GM20000 (cell line): ENCODE results near the gene TMEM248.
A peak's percentile ranks its signal among the peaks of the same experiment; 100 is the strongest.
"Not testable (repeated sequence)": the region's sequence is repeated elsewhere in the genome, so short reads cannot be mapped to it uniquely, and the experiment has no call there.

Experiments
- DNase-seq: peaks from one replicate; pipeline ENCODE4 v3.0.0; 2012; ENCODE audit warnings: low spot score
- TF ChIP-seq, protein P1 (sequence below): IDR thresholded peaks from 2 replicates; pipeline ENCODE4 v1.5.1; 2012; ENCODE audit warnings: mild to moderate bottlenecking, control low read depth; ENCODE audit errors: extremely low read depth, missing control alignments

Gene TMEM248

GRCh38 chr7:66913118-66914037 is 7.6 kb upstream of the TMEM248 start:
- TF ChIP-seq, protein P1, sequence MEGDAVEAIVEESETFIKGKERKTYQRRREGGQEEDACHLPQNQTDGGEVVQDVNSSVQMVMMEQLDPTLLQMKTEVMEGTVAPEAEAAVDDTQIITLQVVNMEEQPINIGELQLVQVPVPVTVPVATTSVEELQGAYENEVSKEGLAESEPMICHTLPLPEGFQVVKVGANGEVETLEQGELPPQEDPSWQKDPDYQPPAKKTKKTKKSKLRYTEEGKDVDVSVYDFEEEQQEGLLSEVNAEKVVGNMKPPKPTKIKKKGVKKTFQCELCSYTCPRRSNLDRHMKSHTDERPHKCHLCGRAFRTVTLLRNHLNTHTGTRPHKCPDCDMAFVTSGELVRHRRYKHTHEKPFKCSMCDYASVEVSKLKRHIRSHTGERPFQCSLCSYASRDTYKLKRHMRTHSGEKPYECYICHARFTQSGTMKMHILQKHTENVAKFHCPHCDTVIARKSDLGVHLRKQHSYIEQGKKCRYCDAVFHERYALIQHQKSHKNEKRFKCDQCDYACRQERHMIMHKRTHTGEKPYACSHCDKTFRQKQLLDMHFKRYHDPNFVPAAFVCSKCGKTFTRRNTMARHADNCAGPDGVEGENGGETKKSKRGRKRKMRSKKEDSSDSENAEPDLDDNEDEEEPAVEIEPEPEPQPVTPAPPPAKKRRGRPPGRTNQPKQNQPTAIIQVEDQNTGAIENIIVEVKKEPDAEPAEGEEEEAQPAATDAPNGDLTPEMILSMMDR = no peak
- DNase-seq = no peak

- DNase-seq = not testable (repeated sequence)
Measured at GRCh38 chr7:66917904-66918303, 3.1 kb upstream of the TMEM248 start.

GRCh38 chr7:66919304-66919703 is 1.7 kb upstream of the TMEM248 start:
- TF ChIP-seq, protein P1 = no peak
- DNase-seq = no peak

- no peak for DNase-seq
- TF ChIP-seq, protein P1 = no peak
Measured at GRCh38 chr7:66919704-66920103, 1.3 kb upstream of the TMEM248 start.

DNA sequence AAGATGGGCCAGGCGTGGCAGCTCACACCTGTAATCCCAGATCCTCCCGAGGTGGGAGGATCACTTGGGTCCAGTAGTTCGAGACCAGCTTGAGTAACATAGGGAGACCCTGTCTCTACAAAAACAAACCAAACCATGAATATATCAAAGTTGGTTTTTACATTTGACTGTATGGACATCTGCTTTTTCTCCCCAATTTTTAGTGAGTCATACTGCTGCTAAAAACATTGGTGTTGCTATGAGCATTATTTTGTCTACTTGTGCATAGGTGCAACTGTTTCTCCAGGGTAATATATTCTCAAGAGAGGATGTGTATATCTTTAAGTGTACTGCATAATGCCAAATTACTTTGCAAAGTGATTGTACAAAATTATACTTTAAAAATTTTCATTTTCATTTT is 769 bp upstream of the TMEM248 start:
- no peak for DNase-seq
- TF ChIP-seq, protein P1 = no peak

DNA sequence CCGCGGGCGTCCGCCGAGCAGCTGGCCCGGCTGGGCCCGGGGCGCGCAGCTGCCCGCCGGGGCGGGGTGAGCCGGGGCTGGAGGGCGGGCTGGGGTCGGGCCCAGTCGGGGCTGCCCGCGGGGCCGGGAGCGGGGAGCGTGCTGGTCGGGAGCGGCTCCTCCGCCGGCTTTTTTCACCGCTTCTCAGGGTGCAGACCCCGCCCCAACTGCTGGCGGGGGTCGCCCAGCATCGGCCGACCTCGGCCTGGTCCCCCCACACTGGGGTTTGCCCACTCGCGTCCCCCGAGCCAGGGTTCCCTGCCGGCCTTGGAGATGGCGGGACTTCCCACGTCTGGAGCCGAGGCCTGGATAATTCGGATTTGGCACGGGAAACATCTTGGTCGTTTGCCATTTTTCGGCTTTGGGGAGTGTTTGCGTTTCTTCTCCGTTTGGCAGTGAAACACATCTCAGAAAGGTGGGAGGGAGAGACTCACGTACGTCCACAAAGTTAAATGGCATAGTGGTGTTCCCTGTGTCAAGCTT is 432 bp downstream of the TMEM248 start:
- DNase-seq = no peak
- TF ChIP-seq, protein P1 = no peak

DNA sequence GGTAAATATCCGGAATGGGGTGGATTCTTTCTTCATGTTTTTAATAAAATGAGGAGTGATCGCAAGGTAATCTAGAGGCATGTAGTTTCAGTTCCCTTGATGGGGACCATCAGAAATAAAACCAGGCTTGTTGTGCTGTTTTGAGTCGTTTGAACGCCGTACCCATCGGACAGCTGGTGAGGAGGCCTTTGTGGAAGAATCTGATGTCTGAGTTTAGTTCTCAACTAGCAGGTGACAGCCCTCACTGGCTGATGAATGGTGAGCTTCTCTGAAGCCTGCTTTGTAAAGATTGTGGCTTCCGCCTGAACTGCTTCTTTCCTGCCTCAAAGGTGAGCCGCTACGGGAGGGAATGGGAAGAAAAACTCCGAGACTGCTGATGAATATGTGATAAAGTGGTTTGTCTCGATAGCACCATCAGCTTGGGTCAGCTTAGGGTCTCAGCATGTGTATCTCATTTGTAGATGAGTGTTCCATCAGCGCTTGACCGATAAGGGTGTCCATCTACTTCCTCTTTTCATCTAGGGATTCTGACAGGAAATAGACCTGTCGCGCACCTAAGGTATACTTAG is 977 bp downstream of the TMEM248 start:
- TF ChIP-seq, protein P1 = no peak
- peak; percentile 57 for DNase-seq
